Mucosa of descending colon (tissue), 3 donors: ENCODE data around the gene DRAXIN. TPM values are rescaled to one million over a fixed set of nuclear protein-coding genes. Genes with fewer than 3 reads are reported as not detected.

Source experiments
- ATAC-seq: fragments of 200-7000 bp; cut with Tn5 transposase; one replicate; pipeline ENCODE4 v1.9.1; 2020; ENCODE audit warnings: mild to moderate bottlenecking, moderate library complexity
- DNase-seq, 3 donors: peaks; one replicate each; pipeline ENCODE4 v3.0.0-alpha.2; 2020
- H3K36me3 ChIP-seq: fragments of 200-600 bp; one replicate; pipeline ENCODE4 v1.8.0; 2021; ENCODE audit warnings: low read depth, mild to moderate bottlenecking
- H3K4me1 ChIP-seq: fragments of 200-600 bp; one replicate; pipeline ENCODE4 v1.8.0; 2021; ENCODE audit warnings: low read depth, mild to moderate bottlenecking
- H3K4me3 ChIP-seq: fragments of 200-600 bp; one replicate; pipeline ENCODE4 v1.8.0; 2021; ENCODE audit warnings: mild to moderate bottlenecking
- H3K9me3 ChIP-seq: fragments of 200-600 bp; one replicate; pipeline ENCODE4 v1.8.0; 2021; ENCODE audit warnings: mild to moderate bottlenecking
- CTCF ChIP-seq: fragments of 200-600 bp; IDR thresholded peaks from one replicate; pipeline ENCODE4 v1.8.0; 2022; ENCODE audit warnings: antibody characterized with exemption, mild to moderate bottlenecking
- intact Hi-C, 2 donors: fragments of 100-400 bp; cut with DNase I in 1 of 2; cut with micrococcal nuclease in 1 of 2; formaldehyde crosslinking; loops; one replicate each; pipeline versions ENCODE4 v1.11.0 to v1.11.1; 2022; cut with DNase I, micrococcal nuclease
- total RNA-seq, 3 donors: library from RNA; stranded (reverse); fragmentation: NEBNext Ultra II Directional in 2 of 3; extraction: Animal tissue kit (Norgen Biotek cat#: 25700) in 2 of 3; gene quantifications; one replicate each; pipeline versions ENCODE4 v1.2.1 to v1.2.4, GENCODE V29; 2021 to 2023
- donor health status: DM: no; HTN: no; CAD: no; lungs with moderate emphysema.
- donor health status: DM: no; HTN: no; CAD: no.
- donor health status: DM: no; HTN: yes; CAD: no.

DRAXIN gene
- total RNA-seq, 3 donors from 2014 or later = 0.10 to 0.19 (median 0.17) TPM

- intact Hi-C loops = no loop called here
- no peak for ATAC-seq
- no peaks in the 10 kb centered on the region for H3K36me3 ChIP-seq
Observed at GRCh38 chr1:11670747-11671146, 20.8 kb upstream of the DRAXIN start.

GRCh38 chr1:11671205-11671543 is 20.3 kb upstream of the DRAXIN start:
- no peak overlapping the region for H3K4me3 ChIP-seq
- TF ChIP-seq CTCF = no peak
- intact Hi-C loops = no loop called here
- no peaks in the 10 kb centered on the region for H3K36me3 ChIP-seq
- ATAC-seq = no peak
- H3K9me3 ChIP-seq = no peaks in the 10 kb centered on the region
- no peaks in the 10 kb centered on the region for H3K4me1 ChIP-seq
- DNase-seq = no peak

More at GRCh38 chr1:11670747-11671146, 20.8 kb upstream of the DRAXIN start:
- no peak for DNase-seq
- TF ChIP-seq CTCF = no peak
- no peaks in the 10 kb centered on the region for H3K9me3 ChIP-seq
- no peaks in the 10 kb centered on the region for H3K4me1 ChIP-seq
- H3K4me3 ChIP-seq = no peak overlapping the region

DNA sequence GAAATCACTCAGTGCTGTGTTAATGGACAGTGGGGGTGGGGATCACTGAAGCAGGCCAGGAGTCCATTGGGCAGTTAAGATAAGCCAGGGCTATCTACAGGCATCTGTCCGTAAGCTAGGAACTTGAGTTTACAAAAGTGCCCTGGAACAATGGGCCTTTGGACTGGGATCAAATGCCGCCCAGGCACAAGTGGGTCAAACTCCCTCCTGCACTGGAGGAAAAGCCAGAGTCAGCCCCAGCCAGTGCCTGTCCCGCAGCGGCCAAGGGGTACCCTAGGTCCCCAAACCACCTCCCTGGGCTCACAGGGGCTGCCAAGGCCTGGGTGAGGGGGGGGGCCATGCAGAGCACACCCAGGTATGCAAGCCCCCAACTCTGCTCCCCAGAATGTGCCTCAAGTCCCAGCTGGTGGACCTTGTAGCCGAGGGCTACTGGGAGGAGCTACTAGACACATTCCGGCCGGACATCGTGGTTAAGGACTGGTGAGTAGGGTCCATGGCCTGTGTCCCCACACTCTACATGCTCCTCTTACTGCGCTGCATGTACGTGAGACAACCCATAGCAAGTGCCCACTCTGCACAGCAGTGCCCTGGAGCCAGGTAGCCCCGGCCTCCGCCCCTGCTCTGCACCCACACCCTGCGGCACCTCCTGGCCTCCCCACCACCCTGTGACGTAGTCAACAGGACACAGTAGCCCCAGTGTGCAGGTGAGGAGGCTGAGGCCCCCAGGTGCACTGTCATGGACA is 19.8 kb upstream of the DRAXIN start:
- no peak for TF ChIP-seq CTCF
- no peaks in the 10 kb centered on the region for H3K4me1 ChIP-seq
- intact Hi-C loops = no loop called here
- DNase-seq (no peak), ATAC-seq (no peak)
- no peaks in the 10 kb centered on the region for H3K9me3 ChIP-seq
- H3K36me3 ChIP-seq = no peaks in the 10 kb centered on the region
- H3K4me3 ChIP-seq = no peak overlapping the region

- intact Hi-C loops = no loop called here
- Histone ChIP-seq H3K9me3 (no peaks in the 10 kb centered on the region), H3K4me3 (no peak overlapping the region), H3K36me3 (no peaks in the 10 kb centered on the region), H3K4me1 (no peaks in the 10 kb centered on the region)
- DNase-seq = no peak
- ATAC-seq = no peak
- TF ChIP-seq CTCF = no peak
Observed at GRCh38 chr1:11673089-11673769, 18.3 kb upstream of the DRAXIN start.

- TF ChIP-seq CTCF = no peak
- Histone ChIP-seq H3K4me3 (no peak overlapping the region), H3K36me3 (no peaks in the 10 kb centered on the region), H3K4me1 (no peaks in the 10 kb centered on the region), H3K9me3 (no peaks in the 10 kb centered on the region)
- ATAC-seq = no peak
- no peak for DNase-seq
- intact Hi-C loops = no loop called here
Observed at GRCh38 chr1:11674488-11674887, 17.0 kb upstream of the DRAXIN start.
